Measurements from ENCODE around the gene GPR161. TPM values are rescaled to one million over a fixed set of nuclear protein-coding genes. Genes with fewer than 3 reads are reported as not detected.

Gene GPR161
- total and polyA plus RNA-seq, 2 of the 13 experiments (the other 11 are each of a cell fraction or from before 2014, with no cell fraction given), result 0.13 to 0.35 TPM

- FAIRE-seq (no peak), DNase-seq (ENCODE audit: low spot score) (no peak), ATAC-seq (no peak)
- ChIA-PET POLR2A (no interaction called here), CTCF (ENCODE audit: low intra/inter-chr PET ratio, low total read pairs) (no interaction called here)
- H3K4me1 ChIP-seq (ENCODE audit: insufficient read depth, low read length), result no peaks in the 10 kb centered on the region
- BruUV-seq (replicated peaks), result no TSS peak
- no peaks in the 10 kb centered on the region for H3K36me3 ChIP-seq (replicated peaks in 1 of 2; ENCODE audit: control insufficient read depth in 1 of 2, insufficient read depth in 2 of 2, low read length in 2 of 2)
- no peak overlapping the region for H3K27ac ChIP-seq (ENCODE audit: extremely low read length, insufficient read depth, low read length)
- no peak overlapping the region for H3K4me2 ChIP-seq (ENCODE audit: low read depth, low read length)
- no peak overlapping the region for H2AFZ ChIP-seq (ENCODE audit: low read length)
- TF ChIP-seq ZFP62 (CRISPR knock-in tag; IDR thresholded peaks at IDR 0.05) (no peak), ZC3H4 (CRISPR knock-in tag; IDR thresholded peaks at IDR 0.05; ENCODE audit: borderline replicate concordance) (no peak), ZNF652 (CRISPR knock-in tag; IDR thresholded peaks at IDR 0.05; ENCODE audit: borderline replicate concordance, low read depth) (no peak), ZHX2 (IDR thresholded peaks at IDR 0.05; ENCODE audit: low read depth) (no peak), ZHX2 (CRISPR knock-in tag; IDR thresholded peaks at IDR 0.05; ENCODE audit: borderline replicate concordance) (no peak), ZNF317 (CRISPR knock-in tag; IDR thresholded peaks at IDR 0.05) (no peak), RARA (CRISPR knock-in tag; IDR thresholded peaks at IDR 0.05) (no peak), ZNF788 (CRISPR knock-in tag; IDR thresholded peaks at IDR 0.05; ENCODE audit: borderline replicate concordance) (no peak)
- intact Hi-C loops (cut with micrococcal nuclease; ENCODE audit: unreplicated experiment), result no loop called here
- in situ Hi-C loops (cut with HindIII; ENCODE audit: extremely low pct_ligation_motif_present, low pct_unique_long_range_greater_than_20kb), result no loop called here
- no peak overlapping the region for H3K9ac ChIP-seq (ENCODE audit: insufficient read depth, low read depth, low read length)
- H3K27me3 ChIP-seq (ENCODE audit: control insufficient read depth in 1 of 2, insufficient read depth in 2 of 2, low read length in 2 of 2), result no peaks in the 10 kb centered on the region
- 44% methylated on average over 1 of the region's 1 CpG for WGBS (ENCODE audit: low lambda C conversion rate)
- no peaks in the 10 kb centered on the region for H3K79me2 ChIP-seq (ENCODE audit: insufficient read depth, low read length)
- no peaks in the 10 kb centered on the region for H4K20me1 ChIP-seq (ENCODE audit: insufficient read depth, low read length)
- H3K4me3 ChIP-seq (replicated peaks in 1 of 3; ENCODE audit: insufficient read depth in 1 of 3, low read depth in 2 of 3, low read length in 3 of 3), result no peak overlapping the region
- peaks cover 19% of the 10 kb centered on the region; the same call in 1 of the 2 replicates for H3K9me3 ChIP-seq (ENCODE audit: low read length)
Observed at GRCh38 chr1:168159979-168160378, 23.2 kb upstream of the GPR161 start.
